HCT116 (cell line): Measurements from ENCODE around the gene PRPF40A. TPM values are rescaled to one million over a fixed set of nuclear protein-coding genes. Genes with fewer than 3 reads are reported as not detected.

Source experiments
- ATAC-seq: fragments of 200-7000 bp; cut with Tn5 transposase; 2 replicates; pipeline ENCODE4 v1.9.1; 2020; ENCODE audit warnings: mild to moderate bottlenecking, moderate library complexity
- BruUV-seq: library from RNA; stranded (reverse); fragments of 400-500 nt; replicated peaks from 2 replicates; lab custom pipeline; 2021; lab: Mats Ljungman, UMichigan
- CTCF ChIA-PET: fragments of 300-600 bp; sonication (Branson Sonifier 250); formaldehyde crosslinking; loops from one replicate; lab custom pipeline; 2021; ENCODE audit warnings: antibody characterized with exemption; lab: Charles Lee
- POLR2A ChIA-PET: fragments of 300-600, 350-600 bp; sonication (Branson Sonifier 250); formaldehyde crosslinking; loops from one replicate; lab custom pipeline; 2021; ENCODE audit warnings: antibody characterized with exemption; lab: Charles Lee
- RAD21 ChIA-PET, 2 experiments: fragments of 300-600 bp; sonication (Branson Sonifier 250); formaldehyde crosslinking; loops; one replicate each; lab custom pipeline; 2023; ENCODE audit warnings: low total read pairs in 2 of 2; ENCODE audit not compliant: uncharacterized antibody in 2 of 2, unreplicated experiment in 2 of 2, low non-redundant PET in 1 of 2; lab: Charles Lee
- DNase-seq: peaks from one replicate; pipeline ENCODE4 v3.0.0-alpha.2; 2010; ENCODE audit warnings: low read depth, low spot score
- H2AFZ ChIP-seq: fragments of 200-600 bp; shearing (Covaris generic), sonication (generic); 2 replicates; pipeline ENCODE4 v1.6.1; 2017; ENCODE audit warnings: low read depth, mixed run types, mixed read lengths, antibody characterized with exemption, low read length; ENCODE audit not compliant: poor library complexity, severe bottlenecking
- H3K27ac ChIP-seq: 2 replicates; pipeline ENCODE4 v1.5.1; 2012; ENCODE audit warnings: low read depth, low read length
- H3K27me3 ChIP-seq: fragments of 200-600 bp; sonication (generic); 2 replicates; pipeline ENCODE4 v1.6.1; 2016; ENCODE audit warnings: mixed run types, low read length, mixed read lengths; ENCODE audit not compliant: insufficient read depth
- H3K36me3 ChIP-seq, 2 experiments: fragments of 200-500 bp in 1 of 2; fragments of 200-600 bp in 1 of 2; sonication (Bioruptor generic) in 1 of 2; sonication (generic) in 1 of 2; 2 replicates each; pipeline versions ENCODE4 v1.5.1 to v1.6.1; 2014 to 2016; ENCODE audit warnings: low read length in 2 of 2, inconsistent platforms in 1 of 2, mixed read lengths in 1 of 2, mixed run types in 1 of 2; ENCODE audit not compliant: insufficient read depth in 2 of 2, control insufficient read depth in 1 of 2
- H3K4me1 ChIP-seq, 2 experiments: fragments of 200-600 bp in 1 of 2; sonication (generic) in 1 of 2; 2 replicates each; pipeline versions ENCODE4 v1.5.1 to v1.6.1; 2012 to 2017; ENCODE audit warnings: low read length in 2 of 2, inconsistent platforms in 1 of 2, mild to moderate bottlenecking in 1 of 2, mixed read lengths in 1 of 2, mixed run types in 1 of 2, moderate library complexity in 1 of 2; ENCODE audit not compliant: insufficient read depth in 2 of 2, control insufficient read depth in 1 of 2
- H3K4me2 ChIP-seq: fragments of 200-600 bp; sonication (generic); 2 replicates; pipeline ENCODE4 v1.6.1; 2017; ENCODE audit warnings: mixed run types, low read length, mixed read lengths
- H3K4me3 ChIP-seq, 2 experiments: fragments of 200-600 bp in 1 of 2; sonication (generic) in 1 of 2; replicated peaks in 1 of 2; 2 replicates each; pipeline ENCODE4 v1.5.1; 2011 to 2016; ENCODE audit warnings: low read length in 2 of 2, control low read depth in 1 of 2, low read depth in 1 of 2, mild to moderate bottlenecking in 1 of 2, mixed read lengths in 1 of 2, mixed run types in 1 of 2
- H3K79me2 ChIP-seq: fragments of 200-600 bp; sonication (generic); 2 replicates; pipeline ENCODE4 v1.6.1; 2017; ENCODE audit warnings: mild to moderate bottlenecking, mixed run types, low read length, moderate library complexity, mixed read lengths; ENCODE audit not compliant: insufficient read depth
- H3K9ac ChIP-seq: fragments of 200-600 bp; sonication (generic); 2 replicates; pipeline ENCODE4 v1.6.1; 2016; ENCODE audit warnings: low read length, mixed read lengths
- H3K9me2 ChIP-seq: fragments of 200-600 bp; sonication (generic), shearing (Covaris generic); 2 replicates; pipeline ENCODE4 v1.6.1; 2017; ENCODE audit warnings: mixed run types, mild to moderate bottlenecking, moderate library complexity; ENCODE audit not compliant: insufficient read depth
- H3K9me3 ChIP-seq, 2 experiments: fragments of 200-500 bp in 1 of 2; fragments of 200-600 bp in 1 of 2; sonication (Bioruptor generic) in 1 of 2; sonication (generic) in 1 of 2; 2 replicates each; pipeline ENCODE4 v1.6.1; 2014 to 2017; ENCODE audit warnings: low read length in 2 of 2, mixed read lengths in 2 of 2, inconsistent platforms in 1 of 2, low read depth in 1 of 2, mild to moderate bottlenecking in 1 of 2, mixed run types in 1 of 2, moderate library complexity in 1 of 2; ENCODE audit not compliant: control insufficient read depth in 1 of 2, insufficient read depth in 1 of 2
- H4K20me1 ChIP-seq: fragments of 200-600 bp; sonication (generic), shearing (Covaris generic); 2 replicates; pipeline ENCODE4 v1.6.1; 2017; ENCODE audit warnings: mixed run types, mild to moderate bottlenecking, moderate library complexity; ENCODE audit not compliant: insufficient read depth
- CBX3 ChIP-seq: IDR thresholded peaks from 2 replicates; pipeline ENCODE4 v1.6.1; 2012; ENCODE audit warnings: low read depth
- ELF1 ChIP-seq: IDR thresholded peaks from 2 replicates; pipeline ENCODE4 v1.6.1; 2012; ENCODE audit warnings: low read depth, borderline replicate concordance
- EZH2 ChIP-seq: fragments of 200-600 bp; sonication (generic); IDR thresholded peaks from 2 replicates; pipeline ENCODE4 v1.6.1; 2017; ENCODE audit warnings: antibody characterized with exemption, mixed run types
- EZH2phosphoT487 ChIP-seq: fragments of 200-600 bp; IDR thresholded peaks from 2 replicates; pipeline ENCODE4 v1.6.1; 2018; ENCODE audit warnings: antibody characterized with exemption, borderline replicate concordance
- JUND ChIP-seq: IDR thresholded peaks from 2 replicates; pipeline ENCODE4 v1.6.1; 2012
- RAD21 ChIP-seq: IDR thresholded peaks from 2 replicates; pipeline ENCODE4 v1.6.1; 2012; ENCODE audit warnings: low read depth, mild to moderate bottlenecking
- SIN3A ChIP-seq: IDR thresholded peaks from 2 replicates; pipeline ENCODE4 v1.6.1; 2012; ENCODE audit warnings: low read depth
- SP1 ChIP-seq: IDR thresholded peaks from 2 replicates; pipeline ENCODE4 v1.6.1; 2012; ENCODE audit warnings: low read depth
- SRF ChIP-seq: IDR thresholded peaks from 2 replicates; pipeline ENCODE4 v1.6.1; 2012; ENCODE audit warnings: low read depth
- TCF7L2 ChIP-seq: IDR thresholded peaks from 2 replicates; pipeline ENCODE4 v1.7.0; 2011; ENCODE audit warnings: borderline replicate concordance, inconsistent platforms; ENCODE audit not compliant: insufficient read depth, insufficient read length; ENCODE audit errors: extremely low read depth
- YY1 ChIP-seq: IDR thresholded peaks from 2 replicates; pipeline ENCODE4 v1.6.1; 2011; ENCODE audit warnings: low read length, low read depth, moderate library complexity, mild to moderate bottlenecking; ENCODE audit not compliant: insufficient replicate concordance; ENCODE audit errors: extremely low read depth
- ZFX ChIP-seq: fragments of 450-650 bp; IDR thresholded peaks from 2 replicates; pipeline ENCODE4 v1.6.1; 2017
- intact Hi-C: fragments of 100-400 bp; cut with micrococcal nuclease; formaldehyde crosslinking; loops from 2 replicates; pipeline ENCODE4 v1.10.0; 2022
- total RNA-seq: library from RNA; stranded (reverse); gene quantifications from one replicate; pipeline ENCODE4 v1.2.1, GENCODE V29; 2021; ENCODE audit not compliant: unreplicated experiment
- TF ChIP-seq, protein P1 (sequence below): IDR thresholded peaks from 2 replicates; pipeline ENCODE4 v1.6.1; 2012
- TF ChIP-seq, protein P2 (sequence below): IDR thresholded peaks from 2 replicates; pipeline ENCODE4 v1.6.1; 2012; ENCODE audit warnings: low read depth
- TF ChIP-seq, protein P3 (sequence below), 3 experiments: fragments of 200-600 bp in 1 of 3; sonication (generic) in 1 of 3; IDR thresholded peaks in 2 of 3; conservative IDR thresholded peaks in 1 of 3; 2 replicates each; pipeline ENCODE4 v1.5.1; 2012 to 2017; ENCODE audit warnings: low read depth in 2 of 3, low read length in 2 of 3, antibody characterized with exemption in 1 of 3, borderline replicate concordance in 1 of 3, control low read depth in 1 of 3, mild to moderate bottlenecking in 1 of 3, mixed read lengths in 1 of 3, mixed run types in 1 of 3, moderate library complexity in 1 of 3; ENCODE audit not compliant: insufficient read depth in 1 of 3
- TF ChIP-seq, protein P4 (sequence below): IDR thresholded peaks from 2 replicates; pipeline ENCODE4 v1.6.1; 2011; ENCODE audit warnings: mild to moderate bottlenecking, low read length, moderate library complexity; ENCODE audit not compliant: insufficient replicate concordance; ENCODE audit errors: extremely low read depth
- TF ChIP-seq, protein P5 (sequence below): IDR thresholded peaks from 2 replicates; pipeline ENCODE4 v1.6.1; 2012

The PRPF40A gene
- total RNA-seq, 1 experiment from 2014 or later: 171 TPM

DNA sequence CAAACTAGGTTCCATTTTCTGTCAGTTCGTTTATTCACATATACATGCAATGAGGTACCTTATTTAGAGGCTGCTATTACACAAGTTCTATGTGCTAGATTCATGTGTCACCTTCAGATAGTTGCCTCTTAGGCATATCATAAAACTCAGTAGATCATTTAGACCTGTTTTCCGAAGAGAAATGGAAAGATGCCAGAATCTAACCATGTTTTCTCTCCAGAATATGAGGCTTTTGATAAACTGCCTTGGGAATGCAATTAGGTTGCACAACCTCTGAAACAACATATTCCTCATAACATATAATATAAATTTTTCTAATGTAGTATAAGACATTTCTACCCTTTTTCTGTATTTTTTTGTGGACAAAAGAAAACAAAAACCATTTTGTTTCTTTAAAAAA, 108.1 kb downstream of the PRPF40A start:
- Histone ChIP-seq H2AFZ (no peak overlapping the region), H3K27me3 (no peaks in the 10 kb centered on the region), H4K20me1 (no peaks in the 10 kb centered on the region; the same call in 1 of the 2 replicates), H3K27ac (no peak overlapping the region), H3K4me3 (no peak overlapping the region), H3K79me2 (no peaks in the 10 kb centered on the region), H3K36me3 (no peaks in the 10 kb centered on the region), H3K4me1 (peaks cover 0 to 4% of the 10 kb centered on the region in 2 experiments; a peak in 1 of 4 replicates), H3K9me2 (no peaks in the 10 kb centered on the region), H3K9me3 (no peaks in the 10 kb centered on the region), H3K4me2 (no peak overlapping the region), H3K9ac (no peak overlapping the region)
- BruUV-seq: no TSS peak
- TF ChIP-seq EZH2phosphoT487 (no peak), CBX3 (no peak), TCF7L2 (no peak), SIN3A (no peak), YY1 (no peak), EZH2 (no peak), ELF1 (no peak), SRF (no peak), JUND (no peak), SP1 (no peak), ZFX (no peak), RAD21 (no peak)
- TF ChIP-seq, protein P1, sequence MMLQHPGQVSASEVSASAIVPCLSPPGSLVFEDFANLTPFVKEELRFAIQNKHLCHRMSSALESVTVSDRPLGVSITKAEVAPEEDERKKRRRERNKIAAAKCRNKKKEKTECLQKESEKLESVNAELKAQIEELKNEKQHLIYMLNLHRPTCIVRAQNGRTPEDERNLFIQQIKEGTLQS: no peak
- TF ChIP-seq, protein P2, sequence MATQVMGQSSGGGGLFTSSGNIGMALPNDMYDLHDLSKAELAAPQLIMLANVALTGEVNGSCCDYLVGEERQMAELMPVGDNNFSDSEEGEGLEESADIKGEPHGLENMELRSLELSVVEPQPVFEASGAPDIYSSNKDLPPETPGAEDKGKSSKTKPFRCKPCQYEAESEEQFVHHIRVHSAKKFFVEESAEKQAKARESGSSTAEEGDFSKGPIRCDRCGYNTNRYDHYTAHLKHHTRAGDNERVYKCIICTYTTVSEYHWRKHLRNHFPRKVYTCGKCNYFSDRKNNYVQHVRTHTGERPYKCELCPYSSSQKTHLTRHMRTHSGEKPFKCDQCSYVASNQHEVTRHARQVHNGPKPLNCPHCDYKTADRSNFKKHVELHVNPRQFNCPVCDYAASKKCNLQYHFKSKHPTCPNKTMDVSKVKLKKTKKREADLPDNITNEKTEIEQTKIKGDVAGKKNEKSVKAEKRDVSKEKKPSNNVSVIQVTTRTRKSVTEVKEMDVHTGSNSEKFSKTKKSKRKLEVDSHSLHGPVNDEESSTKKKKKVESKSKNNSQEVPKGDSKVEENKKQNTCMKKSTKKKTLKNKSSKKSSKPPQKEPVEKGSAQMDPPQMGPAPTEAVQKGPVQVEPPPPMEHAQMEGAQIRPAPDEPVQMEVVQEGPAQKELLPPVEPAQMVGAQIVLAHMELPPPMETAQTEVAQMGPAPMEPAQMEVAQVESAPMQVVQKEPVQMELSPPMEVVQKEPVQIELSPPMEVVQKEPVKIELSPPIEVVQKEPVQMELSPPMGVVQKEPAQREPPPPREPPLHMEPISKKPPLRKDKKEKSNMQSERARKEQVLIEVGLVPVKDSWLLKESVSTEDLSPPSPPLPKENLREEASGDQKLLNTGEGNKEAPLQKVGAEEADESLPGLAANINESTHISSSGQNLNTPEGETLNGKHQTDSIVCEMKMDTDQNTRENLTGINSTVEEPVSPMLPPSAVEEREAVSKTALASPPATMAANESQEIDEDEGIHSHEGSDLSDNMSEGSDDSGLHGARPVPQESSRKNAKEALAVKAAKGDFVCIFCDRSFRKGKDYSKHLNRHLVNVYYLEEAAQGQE: no peak
- TF ChIP-seq, protein P3, sequence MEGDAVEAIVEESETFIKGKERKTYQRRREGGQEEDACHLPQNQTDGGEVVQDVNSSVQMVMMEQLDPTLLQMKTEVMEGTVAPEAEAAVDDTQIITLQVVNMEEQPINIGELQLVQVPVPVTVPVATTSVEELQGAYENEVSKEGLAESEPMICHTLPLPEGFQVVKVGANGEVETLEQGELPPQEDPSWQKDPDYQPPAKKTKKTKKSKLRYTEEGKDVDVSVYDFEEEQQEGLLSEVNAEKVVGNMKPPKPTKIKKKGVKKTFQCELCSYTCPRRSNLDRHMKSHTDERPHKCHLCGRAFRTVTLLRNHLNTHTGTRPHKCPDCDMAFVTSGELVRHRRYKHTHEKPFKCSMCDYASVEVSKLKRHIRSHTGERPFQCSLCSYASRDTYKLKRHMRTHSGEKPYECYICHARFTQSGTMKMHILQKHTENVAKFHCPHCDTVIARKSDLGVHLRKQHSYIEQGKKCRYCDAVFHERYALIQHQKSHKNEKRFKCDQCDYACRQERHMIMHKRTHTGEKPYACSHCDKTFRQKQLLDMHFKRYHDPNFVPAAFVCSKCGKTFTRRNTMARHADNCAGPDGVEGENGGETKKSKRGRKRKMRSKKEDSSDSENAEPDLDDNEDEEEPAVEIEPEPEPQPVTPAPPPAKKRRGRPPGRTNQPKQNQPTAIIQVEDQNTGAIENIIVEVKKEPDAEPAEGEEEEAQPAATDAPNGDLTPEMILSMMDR (IDR thresholded peaks at IDR 0.05 in 2 of 3, conservative IDR thresholded peaks at IDR 0.05 in 1 of 3; ENCODE audit: borderline replicate concordance in 1 of 3, insufficient read depth in 1 of 3, low read depth in 2 of 3, low read length in 2 of 3): no peak
- TF ChIP-seq, protein P4, sequence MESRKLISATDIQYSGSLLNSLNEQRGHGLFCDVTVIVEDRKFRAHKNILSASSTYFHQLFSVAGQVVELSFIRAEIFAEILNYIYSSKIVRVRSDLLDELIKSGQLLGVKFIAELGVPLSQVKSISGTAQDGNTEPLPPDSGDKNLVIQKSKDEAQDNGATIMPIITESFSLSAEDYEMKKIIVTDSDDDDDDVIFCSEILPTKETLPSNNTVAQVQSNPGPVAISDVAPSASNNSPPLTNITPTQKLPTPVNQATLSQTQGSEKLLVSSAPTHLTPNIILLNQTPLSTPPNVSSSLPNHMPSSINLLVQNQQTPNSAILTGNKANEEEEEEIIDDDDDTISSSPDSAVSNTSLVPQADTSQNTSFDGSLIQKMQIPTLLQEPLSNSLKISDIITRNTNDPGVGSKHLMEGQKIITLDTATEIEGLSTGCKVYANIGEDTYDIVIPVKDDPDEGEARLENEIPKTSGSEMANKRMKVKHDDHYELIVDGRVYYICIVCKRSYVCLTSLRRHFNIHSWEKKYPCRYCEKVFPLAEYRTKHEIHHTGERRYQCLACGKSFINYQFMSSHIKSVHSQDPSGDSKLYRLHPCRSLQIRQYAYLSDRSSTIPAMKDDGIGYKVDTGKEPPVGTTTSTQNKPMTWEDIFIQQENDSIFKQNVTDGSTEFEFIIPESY: no peak
- TF ChIP-seq, protein P5, sequence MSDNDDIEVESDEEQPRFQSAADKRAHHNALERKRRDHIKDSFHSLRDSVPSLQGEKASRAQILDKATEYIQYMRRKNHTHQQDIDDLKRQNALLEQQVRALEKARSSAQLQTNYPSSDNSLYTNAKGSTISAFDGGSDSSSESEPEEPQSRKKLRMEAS: no peak
- DNase-seq (no peak), ATAC-seq (no peak)
- ChIA-PET POLR2A (no interaction called here), CTCF (no interaction called here), RAD21 (no interaction called here)
- intact Hi-C loops: no loop called here
